ENCODE measurements around the gene NR2C2AP.

NR2C2AP gene

GRCh38 chr19:19214159-19214490, 10.9 kb upstream of the NR2C2AP start:
- DNase-seq = no peak

GRCh38 chr19:19213426-19214158, 10.4 kb upstream of the NR2C2AP start:
- no peak for DNase-seq

- no peak for DNase-seq
Observed at GRCh38 chr19:19212916-19213315, 9.7 kb upstream of the NR2C2AP start.

- DNase-seq = no peak
Observed at GRCh38 chr19:19211499-19212420, 8.5 kb upstream of the NR2C2AP start, which contains the start of gene NCAN. NCAN (plus strand) TSS chr19:19211958; CDS start chr19:19216954, 4,996 bp downstream.

GRCh38 chr19:19209372-19209771, 6.2 kb upstream of the NR2C2AP start:
- no peak for DNase-seq

- no peak for DNase-seq
Observed at GRCh38 chr19:19207637-19208572, 4.7 kb upstream of the NR2C2AP start.

- no peak for DNase-seq
Observed at GRCh38 chr19:19206938-19207337, 3.7 kb upstream of the NR2C2AP start.

GRCh38 chr19:19205416-19206410, 2.5 kb upstream of the NR2C2AP start:
- DNase-seq = no peak

- DNase-seq = no peak
Observed at GRCh38 chr19:19204181-19204580, 967 bp upstream of the NR2C2AP start.

- no peak for DNase-seq
Observed at GRCh38 chr19:19202707-19203011, 555 bp downstream of the NR2C2AP start.

- DNase-seq = no peak
Observed at GRCh38 chr19:19201697-19202630, 1.2 kb downstream of the NR2C2AP start.

GRCh38 chr19:19193926-19194325, 9.3 kb downstream of the NR2C2AP start:
- no peak for DNase-seq

- DNase-seq = no peak
Observed at GRCh38 chr19:19192910-19193423, 10.2 kb downstream of the NR2C2AP start.

GRCh38 chr19:19192078-19192882, 10.9 kb downstream of the NR2C2AP start, which contains the start of the genes BORCS8 and RFXANK:
BORCS8 (minus strand) TSS chr19:19192152; CDS start chr19:19192117, 35 bp downstream.
RFXANK (plus strand) TSS chr19:19192258; CDS start chr19:19193947, 1,689 bp downstream.
- DNase-seq = peak; percentile 74

- no peak for DNase-seq
Observed at GRCh38 chr19:19191768-19192077, 11.5 kb downstream of the NR2C2AP start.

GRCh38 chr19:19186742-19187141, 16.5 kb downstream of the NR2C2AP start:
- no peak for DNase-seq

- DNase-seq = no peak
Observed at GRCh38 chr19:19185853-19186740, 17.1 kb downstream of the NR2C2AP start.

- DNase-seq = no peak
Observed at GRCh38 chr19:19181488-19181998, 21.7 kb downstream of the NR2C2AP start.

All from activated gamma-delta T cell (primary cell).